Activated CD8-positive, alpha-beta memory T cell treated with anti-CD3 and anti-CD28 coated beads for 1 hour (primary cell): ENCODE measurements around the gene SLMAP.

Experiments used
- DNase-seq, 2 donors: peaks; one replicate each; pipeline ENCODE4 v3.0.0-alpha.2; 2020; ENCODE audit warnings: low read depth in 1 of 2; ENCODE audit errors: extremely low read depth in 1 of 2

The SLMAP gene

GRCh38 chr3:57957824-57958223, 201.7 kb downstream of the SLMAP start:
- DNase-seq: no peak

GRCh38 chr3:57958642-57959422, 202.7 kb downstream of the SLMAP start:
- DNase-seq: no peak

GRCh38 chr3:57959423-57960173, 203.5 kb downstream of the SLMAP start:
- DNase-seq: no peak

- no peak for DNase-seq
Observed at GRCh38 chr3:57960174-57960505, 204.0 kb downstream of the SLMAP start.

- DNase-seq: no peak
Observed at GRCh38 chr3:57961177-57961827, 205.2 kb downstream of the SLMAP start.

GRCh38 chr3:57961828-57962447, 205.8 kb downstream of the SLMAP start:
- no peak for DNase-seq

GRCh38 chr3:57962448-57962834, 206.3 kb downstream of the SLMAP start:
- DNase-seq: no peak

- no peak for DNase-seq
Observed at GRCh38 chr3:57963811-57964346, 207.8 kb downstream of the SLMAP start.

GRCh38 chr3:57966829-57967228, 210.7 kb downstream of the SLMAP start:
- no peak for DNase-seq

GRCh38 chr3:57967590-57967989, 211.5 kb downstream of the SLMAP start:
- no peak for DNase-seq

GRCh38 chr3:57968501-57968900, 212.4 kb downstream of the SLMAP start:
- DNase-seq: no peak

GRCh38 chr3:57971975-57972374, 215.9 kb downstream of the SLMAP start:
- DNase-seq: no peak

GRCh38 chr3:57972531-57973111, 216.5 kb downstream of the SLMAP start:
- no peak for DNase-seq

- DNase-seq: no peak
Observed at GRCh38 chr3:57973715-57974477, 217.8 kb downstream of the SLMAP start.

- DNase-seq: no peak
Observed at GRCh38 chr3:57974796-57975388, 218.8 kb downstream of the SLMAP start.

- DNase-seq: no peak
Observed at GRCh38 chr3:57977818-57978235, 221.7 kb downstream of the SLMAP start.

- DNase-seq: no peak
Observed at GRCh38 chr3:57978316-57978715, 222.2 kb downstream of the SLMAP start.
